Measurements from ENCODE around the gene CD36. TPM values are rescaled to one million over a fixed set of nuclear protein-coding genes. Genes with fewer than 3 reads are reported as not detected.

Gene CD36
- total and polyA plus RNA-seq, 5 donors from 2014 or later = 0.37 to 1.1 (median 0.52) TPM; not detected in 2

DNA sequence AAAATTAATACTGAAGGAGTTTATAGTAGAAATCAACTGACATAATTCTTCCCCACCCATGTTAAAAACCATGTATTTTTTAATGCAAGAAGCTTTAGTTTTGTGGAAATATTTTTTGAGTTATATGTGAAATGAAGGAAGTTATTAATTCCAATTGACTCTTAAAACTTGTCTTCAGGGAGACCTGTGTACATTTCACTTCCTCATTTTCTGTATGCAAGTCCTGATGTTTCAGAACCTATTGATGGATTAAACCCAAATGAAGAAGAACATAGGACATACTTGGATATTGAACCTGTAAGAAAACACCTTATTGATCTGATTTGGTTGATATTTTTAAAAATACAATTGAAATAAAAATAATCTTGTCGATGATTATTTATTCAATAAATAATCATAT is 33.3 kb downstream of the CD36 start:
- DNase-seq (no peak), ATAC-seq (ENCODE audit: low read depth in 2 of 2) (no peak)
- no peaks in the 10 kb centered on the region for H3K36me3 Mint-ChIP-seq
- no peak overlapping the region for H3K4me3 Mint-ChIP-seq
- H3K27me3 Mint-ChIP-seq = no peaks in the 10 kb centered on the region
- no peak overlapping the region for H3K27ac ChIP-seq (ENCODE audit: insufficient read depth, low read length, poor library complexity, severe bottlenecking)
- no peaks in the 10 kb centered on the region for H3K9me3 ChIP-seq (ENCODE audit: control insufficient read depth in 2 of 2, low read length in 2 of 2)
- no peaks in the 10 kb centered on the region for H3K4me1 ChIP-seq (ENCODE audit: control insufficient read depth, insufficient read depth, low read length, poor library complexity, severe bottlenecking)
- H3K27ac Mint-ChIP-seq = no peak overlapping the region
- H3K4me3 ChIP-seq (ENCODE audit: low read depth, low read length) = no peak overlapping the region
- H3K36me3 ChIP-seq (ENCODE audit: control insufficient read depth, insufficient read depth, low read length) = no peaks in the 10 kb centered on the region
- H3K4me1 Mint-ChIP-seq = no peaks in the 10 kb centered on the region
- peaks cover 0 to 7% (median 2%) of the 10 kb centered on the region in 7 donors for H3K9me3 Mint-ChIP-seq
- H3K27me3 ChIP-seq (ENCODE audit: control insufficient read depth, insufficient read depth, low read length) = no peaks in the 10 kb centered on the region

GRCh38 chr7:80675090-80675489 is 36.6 kb downstream of the CD36 start:
- Mint-ChIP-seq H3K36me3 (no peaks in the 10 kb centered on the region), H3K27ac (no peak overlapping the region), H3K9me3 (peaks cover 0 to 10% (median 2%) of the 10 kb centered on the region in 7 donors), H3K27me3 (no peaks in the 10 kb centered on the region), H3K4me1 (no peaks in the 10 kb centered on the region), H3K4me3 (no peak overlapping the region)
- no peak overlapping the region for H3K4me3 ChIP-seq (ENCODE audit: low read depth, low read length)
- no peak for ATAC-seq (ENCODE audit: low read depth in 2 of 2)
- H3K9me3 ChIP-seq (ENCODE audit: control insufficient read depth in 2 of 2, low read length in 2 of 2) = no peaks in the 10 kb centered on the region
- no peaks in the 10 kb centered on the region for H3K4me1 ChIP-seq (ENCODE audit: control insufficient read depth, insufficient read depth, low read length, poor library complexity, severe bottlenecking)
- no peaks in the 10 kb centered on the region for H3K27me3 ChIP-seq (ENCODE audit: control insufficient read depth, insufficient read depth, low read length)
- H3K27ac ChIP-seq (ENCODE audit: insufficient read depth, low read length, poor library complexity, severe bottlenecking) = no peak overlapping the region
- no peak for DNase-seq
- H3K36me3 ChIP-seq (ENCODE audit: control insufficient read depth, insufficient read depth, low read length) = no peaks in the 10 kb centered on the region

DNA sequence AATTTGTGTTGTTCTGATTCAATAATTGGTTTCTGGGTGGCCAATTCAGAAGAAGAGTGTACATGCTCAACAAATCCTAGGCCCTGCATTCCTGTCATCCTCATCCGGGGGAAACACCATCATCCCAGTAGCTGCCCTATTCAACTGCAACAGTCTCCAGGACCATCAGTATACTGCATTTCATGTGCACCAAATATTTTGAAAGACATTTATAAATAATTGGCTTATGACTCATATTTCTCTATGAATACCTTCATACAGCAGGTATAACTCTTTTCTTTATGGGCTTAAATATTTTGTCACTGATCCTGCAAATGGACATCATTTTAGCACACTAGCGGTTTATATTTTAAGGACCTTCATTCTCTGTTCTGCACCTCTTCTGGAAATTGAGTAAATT is 38.0 kb downstream of the CD36 start:
- DNase-seq (no peak), ATAC-seq (ENCODE audit: low read depth in 2 of 2) (no peak)
- Histone ChIP-seq H3K9me3 (ENCODE audit: control insufficient read depth in 2 of 2, low read length in 2 of 2) (no peaks in the 10 kb centered on the region), H3K4me1 (ENCODE audit: control insufficient read depth, insufficient read depth, low read length, poor library complexity, severe bottlenecking) (no peaks in the 10 kb centered on the region), H3K4me3 (ENCODE audit: low read depth, low read length) (no peak overlapping the region), H3K36me3 (ENCODE audit: control insufficient read depth, insufficient read depth, low read length) (no peaks in the 10 kb centered on the region), H3K27ac (ENCODE audit: insufficient read depth, low read length, poor library complexity, severe bottlenecking) (no peak overlapping the region), H3K27me3 (ENCODE audit: control insufficient read depth, insufficient read depth, low read length) (no peaks in the 10 kb centered on the region)
- peaks cover 0 to 10% (median 2%) of the 10 kb centered on the region in 7 donors for H3K9me3 Mint-ChIP-seq
- H3K4me1 Mint-ChIP-seq = no peaks in the 10 kb centered on the region
- H3K27me3 Mint-ChIP-seq = no peaks in the 10 kb centered on the region
- H3K4me3 Mint-ChIP-seq = no peak overlapping the region
- H3K36me3 Mint-ChIP-seq = no peaks in the 10 kb centered on the region
- no peak overlapping the region for H3K27ac Mint-ChIP-seq

GRCh38 chr7:80677629-80678028 is 39.2 kb downstream of the CD36 start:
- H3K4me1 ChIP-seq (ENCODE audit: control insufficient read depth, insufficient read depth, low read length, poor library complexity, severe bottlenecking) = no peaks in the 10 kb centered on the region
- H3K4me3 ChIP-seq (ENCODE audit: low read depth, low read length) = no peak overlapping the region
- H3K36me3 Mint-ChIP-seq = no peaks in the 10 kb centered on the region
- no peaks in the 10 kb centered on the region for H3K9me3 ChIP-seq (ENCODE audit: control insufficient read depth in 2 of 2, low read length in 2 of 2)
- no peaks in the 10 kb centered on the region for H3K27me3 Mint-ChIP-seq
- no peaks in the 10 kb centered on the region for H3K36me3 ChIP-seq (ENCODE audit: control insufficient read depth, insufficient read depth, low read length)
- no peak overlapping the region for H3K27ac Mint-ChIP-seq
- no peak for ATAC-seq (ENCODE audit: low read depth in 2 of 2)
- no peak overlapping the region for H3K27ac ChIP-seq (ENCODE audit: insufficient read depth, low read length, poor library complexity, severe bottlenecking)
- no peak overlapping the region for H3K4me3 Mint-ChIP-seq
- no peak for DNase-seq
- no peaks in the 10 kb centered on the region for H3K27me3 ChIP-seq (ENCODE audit: control insufficient read depth, insufficient read depth, low read length)
- H3K4me1 Mint-ChIP-seq = no peaks in the 10 kb centered on the region
- peaks cover 0 to 10% (median 2%) of the 10 kb centered on the region in 7 donors for H3K9me3 Mint-ChIP-seq

- H3K27ac ChIP-seq (ENCODE audit: insufficient read depth, low read length, poor library complexity, severe bottlenecking) = no peak overlapping the region
- H3K4me3 Mint-ChIP-seq = no peak overlapping the region
- no peak for ATAC-seq (ENCODE audit: low read depth in 2 of 2)
- H3K9me3 Mint-ChIP-seq = peaks cover 0 to 10% (median 2%) of the 10 kb centered on the region in 7 donors
- no peaks in the 10 kb centered on the region for H3K36me3 ChIP-seq (ENCODE audit: control insufficient read depth, insufficient read depth, low read length)
- no peaks in the 10 kb centered on the region for H3K9me3 ChIP-seq (ENCODE audit: control insufficient read depth in 2 of 2, low read length in 2 of 2)
- no peak for DNase-seq
- no peak overlapping the region for H3K4me3 ChIP-seq (ENCODE audit: low read depth, low read length)
- H3K4me1 ChIP-seq (ENCODE audit: control insufficient read depth, insufficient read depth, low read length, poor library complexity, severe bottlenecking) = no peaks in the 10 kb centered on the region
- H3K27me3 ChIP-seq (ENCODE audit: control insufficient read depth, insufficient read depth, low read length) = no peaks in the 10 kb centered on the region
- no peaks in the 10 kb centered on the region for H3K27me3 Mint-ChIP-seq
- H3K27ac Mint-ChIP-seq = no peak overlapping the region
- no peaks in the 10 kb centered on the region for H3K36me3 Mint-ChIP-seq
- H3K4me1 Mint-ChIP-seq = no peaks in the 10 kb centered on the region
These were observed 40.3 kb downstream of the CD36 start for GRCh38 chr7:80678707-80679106.

- ATAC-seq (ENCODE audit: low read depth in 2 of 2) = no peak
- DNase-seq = no peak
- H3K9me3 Mint-ChIP-seq = peaks cover 0 to 9% (median 2%) of the 10 kb centered on the region in 7 donors
- H3K27me3 ChIP-seq (ENCODE audit: control insufficient read depth, insufficient read depth, low read length) = no peaks in the 10 kb centered on the region
- H3K36me3 Mint-ChIP-seq = no peaks in the 10 kb centered on the region
- no peaks in the 10 kb centered on the region for H3K27me3 Mint-ChIP-seq
- no peaks in the 10 kb centered on the region for H3K9me3 ChIP-seq (ENCODE audit: control insufficient read depth in 2 of 2, low read length in 2 of 2)
- no peak overlapping the region for H3K4me3 ChIP-seq (ENCODE audit: low read depth, low read length)
- no peak overlapping the region for H3K27ac Mint-ChIP-seq
- no peaks in the 10 kb centered on the region for H3K36me3 ChIP-seq (ENCODE audit: control insufficient read depth, insufficient read depth, low read length)
- no peaks in the 10 kb centered on the region for H3K4me1 ChIP-seq (ENCODE audit: control insufficient read depth, insufficient read depth, low read length, poor library complexity, severe bottlenecking)
- no peak overlapping the region for H3K27ac ChIP-seq (ENCODE audit: insufficient read depth, low read length, poor library complexity, severe bottlenecking)
- H3K4me1 Mint-ChIP-seq = no peaks in the 10 kb centered on the region
- no peak overlapping the region for H3K4me3 Mint-ChIP-seq
These were observed 41.8 kb downstream of the CD36 start for GRCh38 chr7:80679921-80680907.

DNA sequence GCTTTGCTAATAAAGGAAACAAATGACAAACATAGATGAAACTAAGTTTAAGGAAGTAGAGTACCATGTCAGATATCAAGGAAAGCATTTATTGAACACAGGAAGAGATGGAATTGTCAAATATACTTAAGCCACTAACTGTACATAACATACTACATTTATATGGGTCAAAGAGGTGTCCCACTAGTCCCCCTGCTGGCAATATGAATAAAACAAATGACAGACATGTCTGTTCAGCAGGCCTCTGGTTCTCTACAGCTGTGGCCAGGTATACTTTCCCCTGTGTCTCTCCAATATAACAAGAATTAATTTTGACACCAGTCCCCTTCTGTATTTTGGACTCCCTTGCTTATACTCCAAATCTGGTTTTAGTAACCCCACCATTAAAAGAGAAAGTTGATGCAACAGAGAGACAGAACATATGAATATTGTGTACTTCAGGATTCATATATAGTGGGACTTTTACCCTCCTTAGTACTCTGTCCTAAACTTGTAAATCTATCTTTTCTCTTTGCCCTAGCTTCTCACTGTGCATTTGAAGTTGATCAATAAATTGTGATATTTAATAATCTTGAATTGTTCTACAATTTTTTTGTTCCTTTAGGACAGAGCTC is 42.9 kb downstream of the CD36 start:
- Histone ChIP-seq H3K27me3 (ENCODE audit: control insufficient read depth, insufficient read depth, low read length) (no peaks in the 10 kb centered on the region), H3K9me3 (ENCODE audit: control insufficient read depth in 2 of 2, low read length in 2 of 2) (no peaks in the 10 kb centered on the region), H3K4me3 (ENCODE audit: low read depth, low read length) (no peak overlapping the region), H3K4me1 (ENCODE audit: control insufficient read depth, insufficient read depth, low read length, poor library complexity, severe bottlenecking) (no peaks in the 10 kb centered on the region), H3K36me3 (ENCODE audit: control insufficient read depth, insufficient read depth, low read length) (no peaks in the 10 kb centered on the region), H3K27ac (ENCODE audit: insufficient read depth, low read length, poor library complexity, severe bottlenecking) (no peak overlapping the region)
- no peaks in the 10 kb centered on the region for H3K36me3 Mint-ChIP-seq
- H3K4me3 Mint-ChIP-seq = no peak overlapping the region
- H3K9me3 Mint-ChIP-seq = peaks cover 0 to 9% (median 2%) of the 10 kb centered on the region in 7 donors
- ATAC-seq (ENCODE audit: low read depth in 2 of 2) = peak in 1 of 2 donors; percentile 12
- H3K27ac Mint-ChIP-seq = no peak overlapping the region
- H3K27me3 Mint-ChIP-seq = no peaks in the 10 kb centered on the region
- no peak for DNase-seq
- no peaks in the 10 kb centered on the region for H3K4me1 Mint-ChIP-seq
